ENCODE results near the gene PRKCZ.

Gene PRKCZ

GRCh38 chr1:2163205-2163604, 113.0 kb downstream of the PRKCZ start:
- no peak for DNase-seq

GRCh38 chr1:2165646-2166045, 115.4 kb downstream of the PRKCZ start:
- DNase-seq, result no peak

- DNase-seq, result no peak
Observed at GRCh38 chr1:2166254-2166653, 116.0 kb downstream of the PRKCZ start.

- DNase-seq, result no peak
Observed at GRCh38 chr1:2166695-2167094, 116.5 kb downstream of the PRKCZ start.

- DNase-seq, result no peak
Observed at GRCh38 chr1:2168090-2168489, 117.9 kb downstream of the PRKCZ start.

GRCh38 chr1:2168535-2168934, 118.3 kb downstream of the PRKCZ start:
- no peak for DNase-seq

GRCh38 chr1:2169200-2169836, 119.1 kb downstream of the PRKCZ start:
- DNase-seq, result no peak

GRCh38 chr1:2170211-2170610, 120.0 kb downstream of the PRKCZ start:
- no peak for DNase-seq

- no peak for DNase-seq
Observed at GRCh38 chr1:2172012-2172411, 121.8 kb downstream of the PRKCZ start.

GRCh38 chr1:2172551-2173146, 122.4 kb downstream of the PRKCZ start:
- no peak for DNase-seq

GRCh38 chr1:2173546-2174347, 123.5 kb downstream of the PRKCZ start:
- DNase-seq, result no peak

GRCh38 chr1:2174348-2175054, 124.3 kb downstream of the PRKCZ start:
- DNase-seq, result no peak

- no peak for DNase-seq
Observed at GRCh38 chr1:2175055-2175414, 124.8 kb downstream of the PRKCZ start.

GRCh38 chr1:2175681-2176454, 125.7 kb downstream of the PRKCZ start:
- no peak for DNase-seq

GRCh38 chr1:2176615-2177014, 126.4 kb downstream of the PRKCZ start:
- no peak for DNase-seq

- DNase-seq, result no peak
Observed at GRCh38 chr1:2177541-2177940, 127.3 kb downstream of the PRKCZ start.

- DNase-seq, result no peak
Observed at GRCh38 chr1:2177946-2178538, 127.8 kb downstream of the PRKCZ start.

GRCh38 chr1:2178875-2179274, 128.7 kb downstream of the PRKCZ start:
- DNase-seq, result no peak

GRCh38 chr1:2179283-2180013, 129.2 kb downstream of the PRKCZ start:
- DNase-seq, result peak; percentile 83

GRCh38 chr1:2180297-2181245, 130.4 kb downstream of the PRKCZ start:
- no peak for DNase-seq

Measured in NCI-H1436 (cell line).